PFSK-1 (cell line): ENCODE data around the gene EPN3.

Experiments used
- FOXP2 ChIP-seq: optimal IDR thresholded peaks from 2 replicates; pipeline ENCODE3; 2011; ENCODE audit warnings: borderline replicate concordance, control low read depth, inconsistent platforms; ENCODE audit not compliant: insufficient read depth; ENCODE audit errors: extremely low read length, extremely low read depth
- POLR2AphosphoS5 ChIP-seq: IDR thresholded peaks from 2 replicates; pipeline ENCODE4 v1.6.1; 2012; ENCODE audit warnings: low read depth, mild to moderate bottlenecking, control low read depth, low read length, moderate library complexity
- SIN3A ChIP-seq: IDR thresholded peaks from 2 replicates; pipeline ENCODE4 v1.6.1; 2012; ENCODE audit warnings: mild to moderate bottlenecking, low read length, moderate library complexity, borderline replicate concordance; ENCODE audit not compliant: insufficient read depth
- TAF1 ChIP-seq: IDR thresholded peaks from 2 replicates; pipeline ENCODE4 v1.6.1; 2012; ENCODE audit warnings: low read length, control low read depth, borderline replicate concordance; ENCODE audit not compliant: insufficient read depth

- TF ChIP-seq SIN3A (no peak), POLR2AphosphoS5 (no peak), TAF1 (no peak), FOXP2 (no peak)
These were observed 9.8 kb upstream of the EPN3 start for GRCh38 chr17:50522766-50523165.
